H54 (cell line): Measurements from ENCODE around the gene FAM90A26.
"Not testable (repeated sequence)": the region's sequence is repeated elsewhere in the genome, so short reads cannot be mapped to it uniquely, and the experiment has no call there.

Source experiments
- DNase-seq: peaks from one replicate; pipeline ENCODE4 v3.0.0; 2011; ENCODE audit warnings: low spot score, mixed read lengths; ENCODE audit not compliant: insufficient read length
- FAIRE-seq: peaks from 3 replicates; lab custom pipeline; 2011; peaks lifted over from hg19 to GRCh38; lab: Jason Lieb, UNC
- POLR2A ChIP-seq: IDR thresholded peaks from 2 replicates; pipeline ENCODE4 v1.6.1; 2011; ENCODE audit warnings: low read depth, mild to moderate bottlenecking, low read length

FAM90A26 gene, protein sequence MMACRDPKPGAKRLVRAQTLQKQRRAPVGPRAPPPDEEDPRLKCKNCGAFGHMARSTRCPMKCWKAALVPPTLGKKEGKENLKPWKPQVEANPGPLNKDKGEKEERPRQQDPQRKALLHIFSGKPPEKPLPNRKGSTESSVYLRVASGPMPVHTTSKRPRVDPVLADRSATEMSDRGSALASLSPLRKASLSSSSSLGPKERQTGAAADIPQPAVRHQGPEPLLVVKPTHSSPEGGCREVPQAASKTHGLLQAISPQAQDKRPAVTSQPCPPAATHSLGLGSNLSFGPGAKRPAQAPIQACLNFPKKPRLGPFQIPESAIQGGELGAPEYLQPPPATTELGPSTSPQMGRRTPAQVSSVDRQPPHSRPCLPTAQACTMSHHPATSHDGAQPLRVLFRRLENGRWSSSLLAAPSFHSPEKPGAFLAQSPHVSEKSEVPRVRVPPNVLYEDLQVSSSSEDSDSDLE

DNA sequence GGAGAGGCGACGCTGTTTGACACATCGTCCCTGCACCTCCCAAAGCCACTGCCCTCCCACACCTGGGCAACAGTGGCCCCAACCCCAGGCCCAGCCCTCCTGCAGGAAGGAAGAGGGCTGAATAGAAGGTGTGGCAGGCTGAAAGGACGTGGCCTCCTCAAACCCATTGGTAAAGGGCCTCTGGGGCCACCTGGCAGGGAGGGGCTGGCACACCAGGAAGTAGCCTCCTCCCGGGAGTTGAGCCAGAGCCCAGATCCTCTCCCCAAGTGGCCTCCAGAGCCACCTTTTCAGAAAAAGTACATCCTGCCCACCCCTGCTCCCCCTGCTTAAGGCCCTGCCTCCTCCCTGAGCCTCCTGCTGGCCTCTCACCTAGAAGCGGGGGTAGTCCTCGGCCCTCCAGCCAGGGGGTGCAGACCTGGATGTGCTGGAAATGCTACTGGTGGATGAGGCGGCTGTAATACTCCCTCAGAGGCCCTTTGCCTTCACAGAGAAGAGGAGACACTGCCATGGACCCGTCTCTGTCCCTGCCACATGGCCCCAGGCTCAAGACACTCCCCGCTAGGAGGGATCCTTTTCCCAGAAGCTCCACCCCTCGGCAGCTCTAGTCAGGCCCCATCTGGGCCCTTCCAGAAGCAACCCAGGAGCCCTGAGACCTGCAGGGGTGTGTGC is at the start of gene FAM90A26:
TSS of gene FAM90A26 (plus strand) at position 619 of the 669 bp plus-strand sequence. CDS start 2,764 bp downstream, outside the sequence.
- DNase-seq, FAIRE-seq: not testable (repeated sequence)

DNA sequence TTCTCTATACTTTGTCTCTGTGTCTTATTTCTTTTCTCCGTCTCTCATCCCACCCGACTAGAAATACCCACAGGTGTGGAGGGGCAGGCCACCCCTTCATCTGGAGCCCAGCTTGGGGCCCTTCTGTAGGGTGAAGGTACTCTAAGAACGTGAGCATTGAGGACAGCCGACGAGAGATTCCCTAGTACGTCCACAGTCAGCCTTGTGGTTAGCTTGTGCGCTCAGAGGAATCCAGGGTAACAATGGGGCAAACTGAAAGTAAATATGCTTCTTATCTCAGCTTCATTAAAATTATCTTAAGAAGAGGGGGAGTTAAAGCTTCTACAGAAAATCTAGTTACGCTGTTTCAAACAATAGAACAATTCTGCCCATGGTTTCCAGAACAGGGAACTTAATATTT is 47.5 kb upstream of the FAM90A26 start:
- FAIRE-seq, DNase-seq: not testable (repeated sequence)

DNA sequence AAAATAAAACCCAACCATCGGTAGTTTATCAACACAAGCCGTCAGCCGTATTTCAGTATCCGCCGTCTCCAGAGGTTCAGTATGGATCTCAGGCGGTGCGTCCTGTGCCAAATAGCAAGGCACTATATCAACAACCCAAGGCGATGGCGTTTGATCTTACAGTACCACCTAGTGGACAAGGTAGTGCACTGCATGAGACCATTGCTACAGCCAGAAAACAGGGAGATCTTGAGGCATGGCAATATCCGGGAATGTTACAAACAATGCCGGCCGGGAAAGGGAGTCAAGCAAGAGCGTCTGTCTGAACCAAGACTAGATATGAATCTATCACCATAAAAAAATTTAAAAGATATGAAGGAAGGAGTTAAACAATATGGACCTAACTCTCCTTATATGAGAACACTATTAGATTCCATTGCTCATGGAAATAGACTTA is 46.6 kb upstream of the FAM90A26 start:
- DNase-seq = not testable (repeated sequence)

DNA sequence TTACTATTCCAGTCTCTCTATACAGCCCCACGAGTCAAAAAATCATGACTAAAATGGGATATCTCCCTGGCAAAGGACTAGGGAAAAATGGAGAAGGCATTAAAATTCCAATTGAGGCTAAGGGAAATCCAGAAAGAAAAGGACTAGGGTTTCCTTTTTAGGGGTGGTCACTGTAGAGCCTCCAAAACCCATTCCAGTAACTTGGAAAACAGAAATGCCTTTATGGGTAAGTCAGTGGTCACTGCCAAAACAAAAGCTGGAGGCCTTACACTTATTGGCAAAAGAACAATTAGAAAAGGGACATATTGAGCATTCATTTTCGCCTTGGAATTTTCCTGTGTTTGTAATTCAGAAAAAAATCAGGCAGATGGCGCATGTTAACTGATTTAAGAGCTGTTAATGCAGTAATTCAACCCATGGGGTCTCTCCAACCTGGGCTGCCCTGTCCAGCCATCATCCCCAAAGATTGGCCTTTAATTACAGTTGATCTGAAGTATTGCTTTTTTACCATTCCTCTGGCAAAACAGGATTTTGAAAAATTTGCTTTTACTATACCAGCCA is 44.5 kb upstream of the FAM90A26 start:
- not testable (repeated sequence) for DNase-seq

More for the DNA sequence above, 46.6 kb upstream of the FAM90A26 start:
- FAIRE-seq = not testable (repeated sequence)

DNA sequence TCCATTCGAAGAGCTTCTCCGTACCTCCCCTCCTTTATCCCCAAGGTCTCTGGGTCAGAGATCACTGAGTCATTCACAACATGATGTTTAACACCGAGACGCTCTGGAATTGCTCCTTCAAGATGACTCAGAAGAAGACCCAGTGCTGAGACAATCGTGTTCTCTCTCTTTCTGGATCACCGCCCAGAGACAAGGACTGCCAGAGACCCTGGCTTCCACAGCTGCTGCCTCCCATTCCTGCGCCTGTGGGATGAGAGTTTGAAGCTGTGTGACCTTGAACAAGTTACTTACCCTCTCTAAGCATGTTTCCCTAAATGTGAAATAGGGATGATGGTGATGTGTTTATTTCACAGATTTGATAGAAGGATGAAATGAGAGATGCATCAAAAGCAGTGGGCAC is 38.8 kb upstream of the FAM90A26 start:
- not testable (repeated sequence) for FAIRE-seq, DNase-seq

More for the DNA sequence above, 44.5 kb upstream of the FAM90A26 start:
- FAIRE-seq = not testable (repeated sequence)

DNA sequence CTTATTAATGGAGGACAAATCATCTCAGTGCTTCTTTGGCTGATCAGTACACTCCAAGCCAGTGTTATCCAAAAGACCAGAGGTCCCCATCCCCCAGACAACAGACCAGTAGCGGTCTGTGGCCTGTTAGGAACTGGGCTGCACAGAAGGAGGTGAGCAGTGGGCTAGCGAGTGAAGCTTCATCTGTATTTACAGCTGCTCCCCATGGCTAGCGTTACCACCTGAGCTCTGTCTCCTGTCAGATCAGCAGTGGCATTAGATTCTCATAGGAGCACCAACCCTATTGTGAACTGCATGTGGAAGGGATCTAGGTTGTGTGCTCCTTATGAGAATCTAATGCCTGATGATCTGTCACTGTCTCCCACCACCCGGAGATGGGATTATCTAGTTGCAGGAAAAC is 37.4 kb upstream of the FAM90A26 start:
- not testable (repeated sequence) for DNase-seq, FAIRE-seq

DNA sequence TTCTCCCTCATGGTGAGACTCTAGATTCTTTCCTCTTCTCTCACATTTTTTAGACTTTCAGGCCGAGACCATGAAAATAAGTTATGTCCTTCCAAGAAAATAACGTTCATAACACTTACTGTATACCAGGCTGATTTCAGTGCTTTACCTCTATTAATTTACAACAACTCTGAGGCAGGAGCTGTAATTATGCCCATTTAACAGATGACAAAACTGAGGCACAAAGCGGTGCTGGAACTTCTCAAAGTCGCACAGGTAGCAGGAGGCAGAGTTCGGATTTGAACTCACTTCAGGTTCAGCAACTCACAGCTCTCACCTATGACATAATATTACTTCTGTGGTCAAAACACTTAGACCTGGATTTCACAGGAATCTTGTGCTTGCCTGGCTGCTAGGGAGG is 36.2 kb upstream of the FAM90A26 start:
- DNase-seq, FAIRE-seq: not testable (repeated sequence)

DNA sequence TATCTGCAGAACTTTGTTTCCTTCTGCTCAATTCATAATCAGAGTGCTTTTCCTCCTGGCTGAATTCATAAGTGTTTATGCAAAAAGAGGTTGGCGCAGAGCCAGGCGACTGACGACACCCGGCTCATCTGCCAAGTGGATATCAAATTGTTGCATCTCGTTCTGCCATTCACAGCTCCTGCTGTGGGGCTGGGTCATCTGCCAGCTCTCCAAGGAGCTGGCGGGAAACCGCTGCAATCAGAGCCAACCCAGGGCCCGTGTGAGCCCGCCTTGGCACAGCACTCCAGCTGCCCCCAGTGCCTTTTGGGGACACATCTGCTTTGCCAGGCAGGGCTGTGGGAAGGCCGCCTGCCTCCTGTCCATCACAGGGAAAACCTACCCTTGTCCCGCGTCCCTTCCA is 35.7 kb upstream of the FAM90A26 start:
- FAIRE-seq, DNase-seq: not testable (repeated sequence)

DNA sequence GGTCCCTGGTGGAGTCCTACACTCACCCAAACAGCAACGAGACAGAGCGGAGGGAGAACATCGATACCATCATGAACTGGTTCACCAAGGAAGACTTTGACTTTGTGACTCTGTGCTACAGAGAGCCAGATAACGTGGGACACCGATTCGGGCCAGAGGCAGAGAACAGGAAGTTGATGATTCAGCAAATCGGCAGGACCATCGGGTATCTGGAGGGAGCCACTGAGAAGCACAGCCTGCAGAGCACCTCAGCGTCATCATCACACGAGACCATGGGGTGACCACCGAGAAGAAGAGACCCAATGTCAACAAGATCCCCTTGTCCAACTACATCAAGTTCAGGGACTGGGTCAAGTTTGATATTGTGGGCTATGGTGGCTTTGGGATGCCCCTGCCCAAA is 29.2 kb upstream of the FAM90A26 start:
- FAIRE-seq, DNase-seq: not testable (repeated sequence)

DNA sequence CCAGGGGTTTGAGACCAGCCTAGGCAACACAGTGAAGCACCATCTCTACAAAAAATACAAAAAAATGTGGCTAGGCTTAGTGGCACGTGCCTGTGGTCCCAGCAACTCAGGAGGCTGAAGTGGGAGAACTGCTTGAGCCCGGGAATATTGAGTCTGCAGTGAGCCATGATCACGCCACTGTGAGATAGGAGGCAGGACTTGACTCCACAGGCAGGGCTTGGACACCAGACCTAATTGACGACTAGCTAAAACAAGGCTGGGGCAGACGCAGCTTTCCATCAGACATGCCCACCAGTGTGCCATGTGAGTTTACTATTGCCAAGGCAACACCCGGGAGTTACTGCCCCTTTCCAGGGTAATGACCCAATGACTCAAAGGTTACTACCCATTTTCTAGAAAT is 27.4 kb upstream of the FAM90A26 start:
- FAIRE-seq, DNase-seq: not testable (repeated sequence)

DNA sequence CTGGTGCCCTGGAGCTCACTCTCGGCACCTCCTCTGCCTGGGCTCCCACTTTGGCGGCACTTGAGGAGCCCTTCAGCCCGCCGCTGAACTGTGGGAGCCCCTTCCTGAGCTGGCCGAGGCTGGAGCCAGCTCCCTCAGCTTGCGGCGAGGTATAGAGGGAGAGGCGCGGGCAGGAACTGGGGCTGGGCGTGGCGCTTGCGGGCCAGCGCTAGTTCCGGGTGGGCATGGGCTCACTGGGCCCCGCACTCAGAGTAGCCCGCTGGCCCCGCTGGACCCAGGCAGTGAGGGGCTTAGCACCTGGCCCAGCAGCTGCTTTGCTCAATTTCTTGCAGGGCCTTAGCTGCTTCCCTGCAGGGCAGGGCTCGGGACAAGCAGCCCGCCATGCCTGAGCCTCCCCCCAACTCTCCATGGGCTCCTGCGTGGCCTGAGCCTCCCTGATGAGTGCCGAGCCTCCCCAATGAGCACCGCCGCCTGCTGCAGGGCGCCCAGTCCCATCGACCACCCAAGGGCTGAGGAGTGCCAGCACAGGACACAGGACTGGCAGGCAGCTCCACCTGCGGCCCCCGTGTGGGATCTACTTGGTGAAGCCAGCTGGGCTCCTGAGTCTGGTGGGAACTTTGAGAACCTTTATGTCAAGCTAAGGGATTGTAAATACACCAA is 26.7 kb upstream of the FAM90A26 start:
- no peak for TF ChIP-seq POLR2A
- FAIRE-seq (no peak), DNase-seq (no peak)

DNA sequence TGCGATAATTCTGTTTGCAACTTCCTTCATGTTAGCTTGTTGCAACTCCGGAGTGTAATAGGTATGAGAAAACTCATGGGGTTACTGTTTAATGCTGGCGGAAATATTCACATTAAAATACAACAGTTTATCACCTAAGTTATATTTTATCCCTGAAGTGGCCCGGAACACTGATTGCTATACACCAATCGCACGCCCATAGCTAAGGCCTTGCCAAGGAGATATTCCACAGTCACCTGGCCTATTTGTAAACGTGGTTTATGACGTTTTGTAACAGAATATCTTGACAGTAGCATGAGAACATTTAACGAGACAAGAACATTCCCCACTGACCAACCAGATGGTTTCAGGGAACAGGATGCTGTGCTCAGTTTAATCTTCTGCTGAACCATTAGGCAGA is 23.2 kb upstream of the FAM90A26 start:
- TF ChIP-seq POLR2A = no peak
- DNase-seq (no peak), FAIRE-seq (no peak)

DNA sequence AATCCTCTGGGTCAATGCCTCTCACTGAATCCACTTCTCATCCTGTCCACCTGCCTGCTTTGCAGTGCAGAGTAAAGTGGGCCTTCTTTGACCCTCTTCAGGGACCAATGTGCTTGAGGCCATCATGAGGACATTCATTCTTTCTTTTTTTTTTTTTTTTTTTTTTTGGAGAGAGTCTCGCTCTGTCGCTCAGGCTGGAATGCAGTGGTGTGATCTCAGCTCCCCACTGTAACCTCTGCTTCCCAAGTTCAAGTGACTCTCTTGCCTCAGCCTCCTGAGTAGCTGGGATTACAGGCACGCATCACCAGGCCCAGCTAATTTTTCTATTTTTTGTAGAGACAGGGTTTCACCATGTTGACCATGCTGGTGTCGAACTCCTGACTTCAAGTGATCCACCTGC is 22.8 kb upstream of the FAM90A26 start:
- not testable (repeated sequence) for DNase-seq, FAIRE-seq

DNA sequence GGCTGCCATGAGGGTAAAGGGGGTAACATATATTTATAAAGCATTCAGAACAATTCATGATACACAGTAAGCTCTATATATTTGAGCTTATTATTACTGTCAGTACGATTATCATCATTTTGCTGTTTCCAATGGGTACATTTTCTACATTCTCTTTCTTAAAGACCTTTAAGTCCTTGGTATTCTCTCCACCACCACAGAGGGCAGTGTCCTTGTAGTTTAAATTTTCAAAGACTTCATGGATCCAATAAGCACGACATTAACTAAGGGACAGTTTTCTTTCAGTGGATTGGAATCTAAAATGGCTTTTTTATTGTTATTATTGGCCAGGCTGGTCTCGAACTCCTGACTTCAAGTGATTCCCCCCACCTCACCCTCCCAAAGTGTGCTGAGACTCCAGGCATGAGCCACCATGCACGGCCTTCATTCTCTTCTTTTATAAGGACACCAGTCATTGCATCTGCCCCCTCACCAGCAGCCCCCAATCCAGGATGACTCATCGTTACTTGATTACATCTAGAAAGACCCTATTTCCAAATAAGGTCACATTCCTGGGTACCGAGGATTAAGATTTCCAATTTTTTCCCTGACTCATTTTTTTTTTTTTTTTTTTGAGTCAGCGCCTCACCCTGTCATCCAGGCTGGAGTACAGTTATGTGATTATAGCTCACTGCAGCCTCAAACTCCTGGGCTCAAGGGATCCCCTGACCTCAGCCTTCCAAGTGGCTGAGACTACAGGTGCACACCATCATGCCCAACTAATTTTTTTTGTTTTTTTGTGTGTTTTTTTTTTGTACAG is 21.4 kb upstream of the FAM90A26 start:
- DNase-seq, FAIRE-seq: not testable (repeated sequence)

DNA sequence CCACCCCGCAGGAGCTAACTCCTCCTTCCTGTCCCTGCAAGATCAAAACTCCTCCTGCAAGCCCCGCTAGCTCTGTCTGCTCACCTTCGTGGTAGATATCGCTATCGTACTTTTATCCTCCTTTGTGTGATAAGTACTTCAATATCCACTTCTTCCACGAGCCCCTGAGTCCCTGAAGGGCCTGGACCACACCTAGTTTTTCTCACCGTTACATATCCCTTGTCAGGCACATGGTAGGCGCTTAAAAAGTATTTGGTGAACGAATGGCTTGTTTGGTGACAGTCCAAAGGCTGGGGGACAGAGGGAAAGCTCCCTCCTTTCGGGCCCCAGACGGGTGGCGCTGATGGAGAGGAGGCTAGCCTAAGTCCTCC is 18.4 kb upstream of the FAM90A26 start:
- not testable (repeated sequence) for DNase-seq, FAIRE-seq

DNA sequence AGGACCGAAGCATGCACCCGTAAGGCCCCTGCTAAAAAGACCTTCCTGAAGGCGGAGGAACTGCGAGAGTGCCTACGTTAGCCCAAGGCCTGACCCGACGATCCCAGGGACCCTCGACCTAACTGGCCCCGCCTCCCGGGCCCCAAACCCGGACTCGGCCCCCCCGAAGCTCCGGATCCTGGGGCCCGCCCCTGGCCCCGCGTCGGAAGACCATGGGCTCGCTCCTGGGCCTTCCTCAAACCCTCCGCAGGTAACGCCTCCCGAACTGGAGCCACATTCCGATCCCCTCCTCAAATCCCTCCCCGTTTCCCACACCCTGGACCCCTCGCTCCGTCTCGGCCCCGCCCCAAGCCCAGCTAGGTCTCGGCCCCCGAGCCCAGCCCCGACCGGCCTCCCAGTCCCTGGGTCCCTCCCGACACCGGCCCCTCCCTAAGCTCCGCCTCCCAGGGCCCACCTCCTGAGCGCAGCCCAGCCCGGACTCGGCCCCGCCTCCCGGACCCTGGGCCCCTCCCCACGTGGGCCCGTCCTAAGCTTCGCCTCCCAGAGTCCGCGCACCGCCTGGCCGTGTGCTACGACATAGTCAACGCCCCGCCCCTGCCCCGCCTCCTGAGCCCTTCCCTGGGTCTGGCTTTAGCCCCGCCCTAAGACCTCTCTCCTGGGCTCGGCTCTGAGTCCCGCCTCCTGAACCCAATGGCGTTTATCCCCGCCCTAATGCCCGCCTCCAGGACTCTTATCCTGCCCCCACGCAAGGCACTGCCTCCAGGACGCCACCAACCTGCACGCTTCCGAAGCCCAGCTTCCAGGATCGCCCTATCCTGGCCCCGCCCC is 17.8 kb upstream of the FAM90A26 start:
- DNase-seq, FAIRE-seq: not testable (repeated sequence)

DNA sequence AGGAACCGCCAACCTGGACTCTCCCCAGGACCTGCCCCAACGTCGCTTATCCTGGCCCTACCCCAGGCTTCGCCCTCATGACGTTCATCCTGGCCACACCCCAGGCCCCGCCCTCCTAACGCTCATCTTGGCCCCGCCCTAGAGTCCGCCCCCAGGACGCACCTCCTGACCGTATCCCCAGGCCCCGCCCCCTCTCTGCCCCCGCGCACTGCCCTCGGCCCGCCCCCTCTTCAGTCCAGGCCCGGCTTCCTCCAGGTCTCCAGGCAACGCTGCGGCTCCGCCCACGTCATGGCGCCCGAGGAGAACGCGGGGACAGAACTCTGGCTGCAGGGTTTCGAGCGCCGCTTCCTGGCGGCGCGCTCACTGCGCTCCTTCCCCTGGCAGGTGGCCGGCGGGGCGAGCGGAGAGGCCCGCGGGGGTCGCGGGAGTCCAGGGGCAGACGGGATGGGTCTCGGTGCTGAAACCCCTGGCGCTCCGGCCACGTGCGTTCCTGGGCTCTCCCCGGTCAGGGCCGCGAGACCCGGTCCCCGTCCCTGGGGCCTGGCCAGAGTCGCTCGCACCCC is 17.1 kb upstream of the FAM90A26 start:
- not testable (repeated sequence) for FAIRE-seq

More for the DNA sequence above, 17.1 kb upstream of the FAM90A26 start:
- DNase-seq = peak; percentile 13
